Trophoblast cell (in vitro differentiated cells and primary cell): ENCODE data around the gene NUFIP1.
"Not testable (repeated sequence)": the region's sequence is repeated elsewhere in the genome, so short reads cannot be mapped to it uniquely, and the experiment has no call there.

Experiments used
- DNase-seq, 2 donors: peaks; one replicate each; pipeline ENCODE4 v3.0.0-alpha.2; 2016
- H2AFZ ChIP-seq: 2 replicates; pipeline ENCODE4 v1.6.1; 2013; ENCODE audit warnings: low read length, moderate library complexity, mild to moderate bottlenecking; ENCODE audit not compliant: insufficient read depth, poor library complexity
- H2AK5ac ChIP-seq: 2 replicates; pipeline ENCODE4 v1.6.1; 2013; ENCODE audit warnings: mild to moderate bottlenecking, low read length
- H2BK120ac ChIP-seq: 2 replicates; pipeline ENCODE4 v1.6.1; 2013; ENCODE audit warnings: low read length, mild to moderate bottlenecking, moderate library complexity; ENCODE audit not compliant: insufficient read depth, poor library complexity
- H2BK12ac ChIP-seq: 2 replicates; pipeline ENCODE4 v1.6.1; 2013; ENCODE audit warnings: mild to moderate bottlenecking, low read length, moderate library complexity
- H2BK5ac ChIP-seq: 2 replicates; pipeline ENCODE4 v1.6.1; 2013; ENCODE audit warnings: low read length, low read depth, moderate library complexity, mild to moderate bottlenecking; ENCODE audit not compliant: poor library complexity
- H3K14ac ChIP-seq: 2 replicates; pipeline ENCODE4 v1.6.1; 2013; ENCODE audit warnings: mild to moderate bottlenecking, low read length
- H3K18ac ChIP-seq: 2 replicates; pipeline ENCODE4 v1.6.1; 2013; ENCODE audit warnings: mild to moderate bottlenecking, low read length
- H3K23ac ChIP-seq: 2 replicates; pipeline ENCODE4 v1.6.1; 2013; ENCODE audit warnings: low read length
- H3K27ac ChIP-seq: 2 replicates; pipeline ENCODE4 v1.5.1; 2013; ENCODE audit warnings: low read depth, mild to moderate bottlenecking, inconsistent platforms, low read length, moderate library complexity
- H3K27me3 ChIP-seq: 2 replicates; pipeline ENCODE4 v1.6.1; 2013; ENCODE audit warnings: inconsistent platforms, mild to moderate bottlenecking, low read length, moderate library complexity; ENCODE audit not compliant: insufficient read depth
- H3K36me3 ChIP-seq, 2 experiments: 1 replicate in 1 of 2; 2 replicates in 1 of 2; pipeline ENCODE4 v1.6.1; 2013; ENCODE audit warnings: low read length in 2 of 2, mild to moderate bottlenecking in 2 of 2, moderate library complexity in 1 of 2; ENCODE audit not compliant: insufficient read depth in 2 of 2, control insufficient read depth in 1 of 2
- H3K4ac ChIP-seq: 2 replicates; pipeline ENCODE4 v1.6.1; 2013; ENCODE audit warnings: low read depth, mild to moderate bottlenecking, low read length, moderate library complexity
- H3K4me1 ChIP-seq, 2 experiments: 1 replicate in 1 of 2; 2 replicates in 1 of 2; pipeline ENCODE4 v1.6.1; 2013; ENCODE audit warnings: low read length in 2 of 2, mild to moderate bottlenecking in 2 of 2, moderate library complexity in 1 of 2; ENCODE audit not compliant: insufficient read depth in 2 of 2, control insufficient read depth in 1 of 2
- H3K4me2 ChIP-seq: 2 replicates; pipeline ENCODE4 v1.6.1; 2013; ENCODE audit warnings: inconsistent platforms, mild to moderate bottlenecking, low read length, moderate library complexity
- H3K4me3 ChIP-seq: 2 replicates; pipeline ENCODE4 v1.5.1; 2013; ENCODE audit warnings: mild to moderate bottlenecking, low read depth, low read length, inconsistent platforms
- H3K79me1 ChIP-seq: one replicate; pipeline ENCODE4 v1.6.1; 2013; ENCODE audit warnings: low read length
- H3K79me2 ChIP-seq: 2 replicates; pipeline ENCODE4 v1.6.1; 2013; ENCODE audit warnings: low read length, mild to moderate bottlenecking; ENCODE audit not compliant: control insufficient read depth, insufficient read depth, poor library complexity
- H3K9ac ChIP-seq: 2 replicates; pipeline ENCODE4 v1.6.1; 2013; ENCODE audit warnings: mild to moderate bottlenecking, low read length
- H3K9me3 ChIP-seq: 2 replicates; pipeline ENCODE4 v1.6.1; 2013; ENCODE audit warnings: low read depth, mild to moderate bottlenecking, control low read depth, inconsistent platforms, low read length; ENCODE audit not compliant: insufficient read depth
- H4K12ac ChIP-seq: 2 replicates; pipeline ENCODE4 v1.6.1; 2013; ENCODE audit warnings: low read depth, mild to moderate bottlenecking, low read length, moderate library complexity
- H4K8ac ChIP-seq: 2 replicates; pipeline ENCODE4 v1.6.1; 2013; ENCODE audit warnings: low read depth, mild to moderate bottlenecking, low read length, moderate library complexity
- H4K91ac ChIP-seq: one replicate; pipeline ENCODE4 v1.6.1; 2013; ENCODE audit warnings: low read depth, mild to moderate bottlenecking, low read length, moderate library complexity
- WGBS: extraction: QIAGEN DNeasy Blood & Tissue Kit; methylation state at CpG from one replicate; pipeline ENCODE4 v1.1.7; 2013; ENCODE audit warnings: missing lambda C conversion rate; ENCODE audit not compliant: insufficient read length, insufficient coverage; ENCODE audit errors: extremely low coverage; 5-methylcytosine and 5-hydroxymethylcytosine counted together

The NUFIP1 gene

GRCh38 chr13:44902738-44903137 lies 86.5 kb downstream of the NUFIP1 start:
- H3K4me3 ChIP-seq = no peak overlapping the region

GRCh38 chr13:44899967-44900366 lies 89.3 kb downstream of the NUFIP1 start:
- no peaks in the 10 kb centered on the region for H3K79me2 ChIP-seq
- no CpG with 5 or more reads among the region's 2 CpGs for WGBS
- H2BK120ac ChIP-seq = no peak overlapping the region
- H3K27ac ChIP-seq = no peak overlapping the region
- no peaks in the 10 kb centered on the region for H3K27me3 ChIP-seq
- H3K18ac ChIP-seq = no peak overlapping the region
- H3K36me3 ChIP-seq = no peaks in the 10 kb centered on the region
- no peak for DNase-seq
- no peak overlapping the region for H3K4me3 ChIP-seq
- no peak overlapping the region for H4K8ac ChIP-seq
- no peak overlapping the region for H3K4me2 ChIP-seq
- H2AK5ac ChIP-seq = no peak overlapping the region
- no peak overlapping the region for H3K14ac ChIP-seq
- H4K91ac ChIP-seq = no peak overlapping the region
- H3K23ac ChIP-seq = no peak overlapping the region
- no peak overlapping the region for H3K4ac ChIP-seq
- peaks cover 0 to 4% of the 10 kb centered on the region in 2 experiments for H3K4me1 ChIP-seq
- no peak overlapping the region for H4K12ac ChIP-seq
- no peaks in the 10 kb centered on the region for H3K9me3 ChIP-seq
- no peak overlapping the region for H2BK12ac ChIP-seq
- no peak overlapping the region for H2AFZ ChIP-seq
- no peak overlapping the region for H2BK5ac ChIP-seq
- peaks cover under 1% of the 10 kb centered on the region for H3K79me1 ChIP-seq
- H3K9ac ChIP-seq = no peak overlapping the region

More at GRCh38 chr13:44902738-44903137, 86.5 kb downstream of the NUFIP1 start:
- Histone ChIP-seq H3K79me2 (no peaks in the 10 kb centered on the region), H3K9me3 (no peaks in the 10 kb centered on the region), H3K36me3 (no peaks in the 10 kb centered on the region), H4K8ac (no peak overlapping the region), H3K4me2 (no peak overlapping the region), H3K18ac (no peak overlapping the region), H4K12ac (no peak overlapping the region), H3K79me1 (no peaks in the 10 kb centered on the region), H2AFZ (no peak overlapping the region), H3K27ac (no peak overlapping the region), H3K4ac (no peak overlapping the region), H3K14ac (no peak overlapping the region), H3K4me1 (peaks cover 5% of the 10 kb centered on the region in 2 experiments), H2AK5ac (no peak overlapping the region), H3K9ac (no peak overlapping the region), H4K91ac (no peak overlapping the region), H2BK12ac (no peak overlapping the region), H2BK120ac (no peak overlapping the region), H3K27me3 (no peaks in the 10 kb centered on the region), H2BK5ac (no peak overlapping the region), H3K23ac (no peak overlapping the region)
- no CpG with 5 or more reads among the region's 6 CpGs for WGBS
- DNase-seq = no peak

GRCh38 chr13:44898308-44898707 lies 91.0 kb downstream of the NUFIP1 start:
- H3K23ac ChIP-seq, H4K91ac ChIP-seq, H2BK12ac ChIP-seq, H3K27ac ChIP-seq, H3K4me3 ChIP-seq, H3K18ac ChIP-seq, H3K79me1 ChIP-seq, H2BK5ac ChIP-seq, H2BK120ac ChIP-seq, H2AK5ac ChIP-seq, H4K8ac ChIP-seq, H3K4ac ChIP-seq, H3K4me2 ChIP-seq, DNase-seq, H3K36me3 ChIP-seq, H3K79me2 ChIP-seq, H4K12ac ChIP-seq, H3K14ac ChIP-seq, H3K27me3 ChIP-seq, H2AFZ ChIP-seq, H3K9me3 ChIP-seq, H3K9ac ChIP-seq: not testable (repeated sequence)
- WGBS = no CpG with 5 or more reads among the region's 2 CpGs
- peaks cover 10 to 15% of the 10 kb centered on the region in 2 experiments for H3K4me1 ChIP-seq

- no peak overlapping the region for H3K18ac ChIP-seq
- H3K79me2 ChIP-seq = no peaks in the 10 kb centered on the region
- H4K12ac ChIP-seq = no peak overlapping the region
- H2AFZ ChIP-seq = no peak overlapping the region
- no peak overlapping the region for H3K14ac ChIP-seq
- peaks cover 2% of the 10 kb centered on the region for H3K79me1 ChIP-seq
- H3K9ac ChIP-seq = no peak overlapping the region
- no peaks in the 10 kb centered on the region for H3K36me3 ChIP-seq
- no peak overlapping the region for H4K8ac ChIP-seq
- no peaks in the 10 kb centered on the region for H3K9me3 ChIP-seq
- H3K23ac ChIP-seq = no peak overlapping the region
- H3K27ac ChIP-seq = no peak overlapping the region
- no peak overlapping the region for H2AK5ac ChIP-seq
- no peaks in the 10 kb centered on the region for H3K27me3 ChIP-seq
- H3K4me1 ChIP-seq = peaks cover 10 to 15% of the 10 kb centered on the region in 2 experiments
- 100% methylated on average over 2 of the region's 5 CpGs for WGBS
- H3K4me3 ChIP-seq = no peak overlapping the region
- H2BK12ac ChIP-seq = no peak overlapping the region
- H3K4ac ChIP-seq = no peak overlapping the region
- no peak overlapping the region for H4K91ac ChIP-seq
- no peak overlapping the region for H3K4me2 ChIP-seq
- H2BK5ac ChIP-seq = no peak overlapping the region
- H2BK120ac ChIP-seq = no peak overlapping the region
- no peak for DNase-seq
Observed at GRCh38 chr13:44895953-44896335, 93.3 kb downstream of the NUFIP1 start.
